CD4-positive, alpha-beta T cell treated with Interleukin-17A for 1 hour (primary cell): Measurements from ENCODE around the gene PAOX.

Experiments used
- DNase-seq: peaks from one replicate; pipeline ENCODE4 v3.0.0-alpha.2; 2020

The PAOX gene

GRCh38 chr10:133379152-133379800 lies at the start of gene PAOX:
TSS of gene PAOX (plus strand) at chr10:133379262. CDS start at chr10:133379317, 55 bp downstream.
- DNase-seq, result peak; percentile 71

GRCh38 chr10:133329491-133330202 lies 49.4 kb upstream of the PAOX start:
- peak; percentile 87 for DNase-seq

GRCh38 chr10:133332936-133333699 lies 45.9 kb upstream of the PAOX start:
- no peak for DNase-seq

DNA sequence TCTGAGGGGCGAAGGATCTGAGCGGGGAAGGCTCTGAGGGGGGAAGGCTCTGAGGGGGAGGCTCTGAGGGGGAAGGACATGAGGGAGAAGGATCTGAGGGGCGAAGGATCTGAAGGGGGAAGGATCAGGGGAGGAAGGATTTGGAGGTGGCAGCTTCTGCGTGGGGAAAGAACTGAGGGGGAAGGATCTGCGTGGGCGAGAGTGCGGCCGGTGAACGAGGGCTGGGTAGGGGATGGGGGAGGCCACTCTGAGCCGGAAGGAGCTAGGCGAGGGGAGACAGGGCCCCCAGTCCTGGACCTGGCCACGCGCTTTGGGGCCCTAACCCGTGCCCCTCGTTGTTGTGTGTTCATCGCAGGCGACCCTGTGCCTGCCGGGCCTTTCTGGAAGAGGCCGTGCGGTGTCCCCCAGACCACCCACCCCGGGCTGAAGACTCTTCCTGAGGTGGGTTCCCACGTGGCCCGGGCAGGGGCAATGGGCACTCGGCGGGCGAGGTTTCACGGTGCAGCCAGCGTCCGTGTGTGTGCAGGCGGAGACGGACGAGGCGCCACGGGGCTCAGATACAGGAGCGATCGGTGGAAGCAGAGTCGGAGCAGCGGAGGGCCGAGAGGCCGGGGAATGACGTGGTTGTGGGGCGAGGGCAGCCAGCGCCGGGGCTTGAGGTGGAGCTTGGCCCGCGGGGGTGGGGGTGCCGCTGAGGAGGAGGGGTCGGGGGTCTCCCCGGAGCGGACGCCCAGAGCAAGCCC lies 44.4 kb upstream of the PAOX start:
- peak; percentile 25 for DNase-seq

DNA sequence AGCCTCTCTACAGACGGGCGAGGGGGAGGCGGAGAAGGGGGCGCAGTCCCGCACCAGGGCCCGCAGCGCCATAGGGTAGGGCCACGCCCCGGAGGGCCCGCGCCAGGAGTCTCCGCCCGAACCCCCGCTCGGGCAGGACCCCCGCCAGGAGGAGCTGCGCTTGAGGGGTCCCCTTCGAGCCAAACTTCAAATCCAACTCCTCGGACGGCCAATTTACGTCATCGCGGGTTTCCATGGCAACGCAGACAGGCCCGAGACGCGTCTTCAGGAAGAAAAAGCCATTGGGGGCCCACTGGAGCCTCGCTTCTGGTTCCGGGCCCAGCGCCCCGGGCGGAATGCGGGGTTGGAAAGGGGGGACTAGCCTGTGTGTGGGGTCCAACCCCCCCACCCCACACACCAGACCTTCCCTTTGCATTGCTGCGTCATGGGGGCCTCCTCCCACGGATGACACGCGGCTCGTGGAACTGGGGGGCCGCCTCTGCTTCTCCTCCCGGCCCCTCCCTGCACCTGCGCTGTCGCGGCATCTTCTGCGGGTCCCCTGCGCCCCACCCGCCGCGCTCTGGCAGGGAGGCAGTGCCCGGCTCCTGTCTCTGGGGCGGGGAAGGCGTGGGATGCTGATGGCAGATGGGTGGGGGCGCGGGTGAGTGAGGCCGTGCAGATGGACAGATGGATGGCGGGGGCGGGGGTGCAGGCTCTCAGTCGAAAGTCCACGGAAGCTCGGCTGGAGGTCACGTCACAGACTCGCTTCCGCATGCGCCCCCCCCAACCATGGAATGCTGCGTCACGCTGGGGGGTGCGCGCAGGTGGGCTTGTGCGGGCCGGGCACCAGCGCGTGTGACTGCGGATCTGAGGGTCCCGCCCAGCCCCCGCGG lies 43.6 kb upstream of the PAOX start:
- peak; percentile 89 for DNase-seq

GRCh38 chr10:133336118-133336576 lies 42.9 kb upstream of the PAOX start:
- no peak for DNase-seq

- DNase-seq, result peak; percentile 92
These were observed 42.3 kb upstream of the PAOX start, which contains the start of gene CALY for GRCh38 chr10:133336577-133337369. TSS of gene CALY (minus strand) at chr10:133336896. CDS start at chr10:133328989, 7,907 bp downstream.

DNA sequence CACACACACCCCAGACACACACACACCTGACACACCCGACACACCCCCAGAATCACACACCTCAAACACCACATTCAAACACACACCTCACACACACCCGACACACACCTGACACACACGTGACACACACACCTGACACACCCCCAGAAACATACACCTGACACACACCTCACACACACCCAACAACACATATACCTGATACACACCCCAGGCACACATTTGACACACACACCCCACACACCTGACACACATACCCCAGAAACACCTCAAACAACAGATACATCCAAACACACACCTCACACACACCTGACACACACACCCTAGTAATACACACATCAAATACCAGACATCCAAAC lies 41.7 kb upstream of the PAOX start:
- no peak for DNase-seq

DNA sequence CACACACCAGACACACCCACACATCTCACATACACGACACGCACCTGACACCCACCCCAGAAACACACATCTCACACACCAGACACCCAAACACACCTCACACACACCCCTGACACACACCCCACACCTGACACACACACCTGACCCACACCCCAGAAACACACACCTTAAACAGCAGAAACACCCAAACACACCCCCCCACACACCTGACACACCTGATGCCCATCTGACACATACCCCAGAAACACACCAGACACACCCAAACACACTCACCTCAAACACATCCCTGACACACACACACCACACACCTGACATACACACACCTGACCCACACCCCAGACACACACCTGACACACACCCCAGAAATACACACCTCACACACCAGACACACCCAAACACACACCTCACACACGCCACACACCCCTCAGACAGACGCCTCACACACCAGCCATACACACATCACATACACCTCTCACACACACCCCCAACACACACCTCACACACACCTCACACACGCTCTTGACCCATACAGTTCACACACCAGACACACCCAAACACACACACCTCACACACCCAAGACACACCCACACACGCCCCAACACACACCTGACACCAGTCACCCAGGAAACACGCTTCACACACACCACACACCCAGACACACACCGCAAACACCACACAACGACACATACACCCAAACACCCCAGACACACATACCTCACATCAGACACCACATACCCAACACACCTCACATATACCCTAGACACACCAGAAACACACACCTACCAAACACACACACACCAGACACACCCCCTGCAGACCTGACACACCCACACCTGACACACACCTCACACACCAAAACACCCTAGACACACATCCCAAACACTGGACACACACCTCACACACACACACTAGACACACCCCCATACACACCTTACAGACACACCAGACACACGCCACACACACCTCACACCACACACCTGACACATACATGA lies 40.7 kb upstream of the PAOX start:
- no peak for DNase-seq

DNA sequence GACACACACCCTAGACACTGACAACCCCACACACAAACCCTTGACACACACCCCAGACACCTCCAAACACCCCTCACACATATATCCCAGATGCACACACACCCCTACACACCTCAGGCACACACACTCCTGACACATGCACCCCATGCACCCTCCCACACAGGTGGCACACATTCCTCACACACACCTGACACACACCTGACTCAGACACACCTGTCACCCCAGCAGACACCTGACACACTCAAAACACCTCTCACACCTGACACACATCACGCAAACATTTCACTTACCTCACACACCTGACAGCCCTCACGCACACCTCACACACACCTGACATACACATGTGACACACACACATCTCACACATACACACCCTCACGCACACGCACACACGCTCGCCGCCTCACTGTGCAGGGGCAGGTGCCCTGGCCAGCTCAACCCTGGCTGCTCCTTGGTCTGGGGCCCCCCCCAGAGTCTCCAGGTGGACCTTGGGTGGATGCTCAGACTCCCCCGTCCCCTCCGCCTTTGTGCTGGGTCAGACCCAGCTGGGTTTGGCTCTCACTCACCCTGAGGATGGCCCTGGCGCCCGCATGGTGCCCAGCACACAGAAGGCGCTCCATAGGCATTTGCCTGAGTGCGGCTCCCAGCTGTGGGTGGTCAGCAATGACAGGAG lies 39.2 kb upstream of the PAOX start:
- no peak for DNase-seq

- no peak for DNase-seq
These were observed 37.1 kb upstream of the PAOX start for GRCh38 chr10:133341983-133342382.

- no peak for DNase-seq
These were observed 36.1 kb upstream of the PAOX start for GRCh38 chr10:133342942-133343341.

DNA sequence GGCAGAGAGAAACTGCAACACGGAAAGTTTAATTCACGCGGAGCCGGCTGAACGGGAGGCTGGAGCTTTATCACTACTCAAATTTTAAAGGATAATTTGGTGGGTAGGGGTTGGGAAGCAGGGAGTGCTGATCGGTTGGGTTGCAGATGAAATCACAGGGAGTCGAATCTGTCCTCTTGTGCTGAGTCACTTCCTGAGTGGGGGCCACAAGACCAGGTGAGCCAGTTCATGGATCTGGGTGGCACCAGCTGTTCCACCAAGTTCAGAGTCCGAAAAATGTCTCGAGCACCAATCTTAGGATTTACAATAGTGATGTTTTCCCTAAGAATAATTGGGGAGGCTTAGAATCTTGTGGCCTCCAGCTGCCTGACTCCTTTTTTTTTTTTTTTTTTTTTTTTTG lies 35.5 kb upstream of the PAOX start:
- DNase-seq, result no peak

DNA sequence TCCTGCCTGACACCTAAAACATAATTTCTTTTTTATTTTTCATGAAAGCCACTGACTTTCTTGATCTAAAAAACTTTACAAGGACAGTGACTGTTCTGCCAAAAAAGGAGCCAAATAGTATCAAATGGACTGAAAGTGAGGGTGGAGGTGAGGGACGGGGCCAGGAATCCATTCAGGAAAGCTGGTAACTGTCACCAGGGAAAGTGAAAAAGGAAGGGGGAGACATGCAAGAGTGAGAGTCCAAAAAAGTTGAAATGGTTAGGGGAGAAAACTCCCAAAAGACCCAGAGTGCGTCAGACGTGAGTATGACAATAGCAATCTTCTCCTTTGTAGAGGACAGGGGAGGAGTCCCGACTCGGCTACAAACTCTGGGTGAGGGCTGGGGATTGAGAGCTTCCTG lies 34.8 kb upstream of the PAOX start:
- DNase-seq, result no peak

DNA sequence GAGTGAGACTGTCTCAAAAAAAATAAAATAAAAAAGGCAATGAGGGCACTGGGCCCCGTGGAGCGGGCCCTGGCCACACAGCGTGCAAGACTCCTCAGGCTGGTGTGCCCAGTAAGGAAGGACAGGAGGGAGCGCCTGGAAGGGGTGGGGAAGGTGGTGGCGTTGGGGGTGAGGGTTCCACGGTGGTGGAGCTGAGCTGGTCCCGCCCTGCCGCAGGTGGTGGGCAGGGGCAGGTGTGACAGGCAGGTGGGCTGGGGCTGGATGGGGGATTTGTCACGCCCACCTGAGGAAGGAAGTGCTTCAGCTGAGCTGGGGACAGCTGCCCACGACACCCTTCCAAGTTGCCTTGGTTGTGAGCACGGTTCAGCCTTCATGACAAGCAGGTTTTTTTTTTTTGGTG lies 32.6 kb upstream of the PAOX start:
- no peak for DNase-seq

- no peak for DNase-seq
These were observed 31.1 kb upstream of the PAOX start for GRCh38 chr10:133347710-133348517.

GRCh38 chr10:133349160-133349568 lies 29.9 kb upstream of the PAOX start:
- DNase-seq, result no peak

- DNase-seq, result no peak
These were observed 29.5 kb upstream of the PAOX start for GRCh38 chr10:133349577-133350011.
